HG02973 (cell line): Measurements from ENCODE around the gene PFKP.
"Not testable (repeated sequence)": the region's sequence is repeated elsewhere in the genome, so short reads cannot be mapped to it uniquely, and the experiment has no call there.

Experiments
- ATAC-seq: cut with Tn5 transposase; IDR thresholded peaks from one replicate; pipeline ENCODE4 v1.9.1; 2021; ENCODE audit warnings: moderate library complexity; ENCODE audit not compliant: unreplicated experiment

Gene PFKP

DNA sequence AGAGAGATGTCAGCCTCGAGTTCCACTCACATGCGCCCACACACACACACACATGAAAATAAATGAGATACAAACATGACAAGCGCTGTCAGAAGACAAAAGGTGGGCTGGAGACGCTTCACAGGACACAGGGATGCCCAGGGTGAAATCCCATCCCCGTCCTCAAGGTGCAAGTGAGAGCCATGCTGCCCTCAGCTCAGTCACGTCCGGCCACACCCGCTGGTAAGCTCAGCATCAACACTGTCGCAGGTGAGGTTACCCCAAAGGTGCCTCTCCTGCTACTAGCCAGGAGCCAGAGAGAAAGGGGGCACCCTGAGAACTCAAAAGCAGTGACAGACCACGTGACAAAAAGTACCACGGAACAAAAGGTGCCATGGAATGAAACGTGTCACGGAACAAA, 83.0 kb downstream of the PFKP start:
- ATAC-seq = no peak

DNA sequence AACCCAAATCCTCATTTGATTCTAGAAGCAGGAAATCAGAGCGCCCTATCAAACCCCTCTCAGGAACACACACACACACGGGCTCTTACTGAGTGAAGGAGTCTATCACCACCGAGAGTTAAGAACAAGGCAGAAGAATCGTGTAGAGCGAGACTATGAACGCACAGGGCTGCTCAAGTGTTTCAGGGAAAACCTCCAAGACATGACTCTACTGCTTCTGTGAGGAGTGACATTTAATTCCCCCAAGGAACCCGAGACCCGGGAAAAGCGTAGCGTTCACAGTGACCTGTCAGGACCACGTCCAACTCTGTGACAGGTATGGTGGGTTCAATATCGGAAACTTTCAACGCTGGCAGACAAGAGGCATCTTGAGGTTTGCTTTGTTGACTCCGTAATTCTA, 83.6 kb downstream of the PFKP start:
- no peak for ATAC-seq

DNA sequence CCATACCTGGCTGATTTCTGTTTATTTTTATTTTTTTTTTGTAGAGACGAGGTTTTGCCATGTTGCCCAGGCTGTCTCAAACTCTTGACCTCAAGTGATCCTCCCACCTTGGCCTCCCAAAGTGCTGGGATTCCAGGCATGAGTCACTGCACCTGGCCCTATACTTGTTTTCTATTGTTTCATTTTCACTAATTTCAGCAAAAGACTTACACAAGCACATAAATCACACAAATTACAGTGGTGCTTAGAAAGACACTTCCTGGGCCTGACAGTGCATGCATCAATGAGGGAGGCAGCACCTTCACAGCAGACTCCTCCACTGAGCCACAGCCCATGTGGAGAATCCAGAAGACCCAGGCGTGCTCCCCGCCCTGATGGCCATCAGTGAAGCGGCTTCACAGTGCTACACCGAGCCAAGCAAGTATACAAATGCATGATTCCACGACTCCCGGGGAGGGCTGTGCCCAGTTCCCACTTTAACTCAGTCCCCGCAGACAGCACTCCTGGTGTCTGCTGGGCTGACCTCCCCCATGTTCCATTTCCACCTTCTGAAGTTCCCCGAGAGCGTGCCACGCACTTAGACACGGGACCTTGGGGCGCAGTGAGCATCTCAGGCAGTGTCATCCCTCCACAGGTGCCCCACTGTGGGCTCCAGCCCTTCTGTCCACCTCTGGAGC, 84.7 kb downstream of the PFKP start:
- ATAC-seq = no peak

DNA sequence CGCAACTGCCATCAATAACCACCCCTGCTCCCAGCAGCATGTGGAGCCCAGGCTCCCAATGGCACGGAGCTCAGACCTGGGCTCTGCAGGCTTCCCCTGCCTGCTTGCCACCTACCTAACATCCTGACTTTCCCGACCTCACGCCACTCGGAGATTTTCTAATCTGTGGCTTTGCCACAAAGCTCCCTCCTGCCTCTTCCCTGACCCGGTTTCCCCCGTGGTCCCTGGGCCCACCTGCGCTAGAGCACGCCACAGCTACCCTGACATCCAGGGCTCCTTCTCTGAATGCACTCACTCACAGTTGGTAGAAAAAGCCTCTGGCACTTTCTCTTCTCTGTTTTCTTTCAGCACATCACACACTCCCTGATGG, 85.2 kb downstream of the PFKP start:
- ATAC-seq = no peak

DNA sequence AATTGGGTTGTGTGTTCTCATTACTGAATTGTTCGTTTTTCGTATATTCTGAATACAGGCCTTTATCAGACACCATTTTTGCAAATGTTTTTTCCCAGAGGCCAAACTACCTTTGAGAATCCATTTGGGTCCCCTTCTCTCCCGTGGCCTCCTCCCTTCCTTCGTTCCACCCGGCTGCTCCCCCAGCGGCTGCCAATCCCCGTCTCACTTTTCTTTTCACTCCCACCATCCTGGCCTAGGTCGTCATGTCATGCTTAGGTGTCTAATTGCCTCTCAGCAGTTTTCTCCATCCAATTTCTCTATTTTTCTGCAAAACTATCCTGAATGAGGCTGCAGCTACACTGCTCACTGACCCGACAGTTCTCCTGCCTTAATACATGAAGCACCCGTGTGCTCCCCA, 87.3 kb downstream of the PFKP start:
- no peak for ATAC-seq

DNA sequence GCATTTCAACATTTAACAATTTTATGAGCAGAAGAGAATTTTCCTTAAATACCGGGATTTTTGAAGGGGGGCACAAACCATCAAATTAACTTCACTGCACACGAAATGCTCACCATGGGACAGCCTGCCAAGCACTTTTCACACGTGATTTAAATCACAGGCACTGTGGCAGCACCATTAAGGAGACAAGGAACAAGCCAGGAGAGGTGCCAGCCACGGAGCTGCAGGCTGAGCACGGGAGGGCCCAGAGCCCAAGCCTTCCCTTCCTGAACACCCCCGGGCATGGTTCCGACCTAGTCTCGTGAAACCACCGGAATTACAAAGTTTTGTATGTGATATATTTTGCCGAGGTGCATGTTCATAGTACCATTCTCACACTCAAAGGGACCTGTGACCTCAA, 91.8 kb downstream of the PFKP start:
- ATAC-seq = no peak

DNA sequence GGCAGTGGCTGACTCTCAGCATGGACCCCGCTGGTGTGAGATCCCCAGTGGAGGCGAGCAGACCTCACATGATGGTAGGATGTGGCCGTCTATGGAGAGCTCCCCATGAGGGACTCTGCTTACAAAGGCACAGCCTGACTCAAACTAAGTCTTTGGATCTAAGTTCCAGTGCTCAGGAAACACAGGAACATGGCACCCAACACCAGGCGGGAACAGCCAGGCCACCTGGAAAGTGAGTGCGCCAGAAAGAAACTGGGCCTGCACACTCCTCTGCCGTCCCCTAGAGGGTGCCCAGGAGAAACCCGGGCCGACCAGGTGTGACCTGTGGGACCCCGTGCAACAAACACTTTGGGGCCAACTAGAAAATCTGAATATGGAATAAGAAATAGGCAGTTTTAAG, 95.2 kb downstream of the PFKP start:
- no peak for ATAC-seq

DNA sequence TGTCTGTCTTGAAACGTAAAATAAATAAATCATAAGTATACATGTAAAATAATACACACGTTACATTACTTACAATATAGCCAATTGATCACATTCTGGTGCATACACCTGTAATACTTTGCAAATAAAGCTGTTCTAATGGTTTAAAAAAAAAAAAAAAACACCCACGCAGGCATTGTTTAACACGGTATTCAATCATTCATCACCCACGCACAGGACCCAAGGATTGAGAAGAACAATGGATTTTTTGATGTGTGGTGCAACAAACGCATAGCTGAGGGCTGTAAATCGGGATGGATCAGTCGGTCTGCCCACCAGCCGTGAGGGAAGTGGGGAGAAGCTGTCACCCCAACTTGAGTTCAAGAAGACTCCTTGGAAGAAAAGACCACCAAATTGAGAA, 96.5 kb downstream of the PFKP start:
- no peak for ATAC-seq

DNA sequence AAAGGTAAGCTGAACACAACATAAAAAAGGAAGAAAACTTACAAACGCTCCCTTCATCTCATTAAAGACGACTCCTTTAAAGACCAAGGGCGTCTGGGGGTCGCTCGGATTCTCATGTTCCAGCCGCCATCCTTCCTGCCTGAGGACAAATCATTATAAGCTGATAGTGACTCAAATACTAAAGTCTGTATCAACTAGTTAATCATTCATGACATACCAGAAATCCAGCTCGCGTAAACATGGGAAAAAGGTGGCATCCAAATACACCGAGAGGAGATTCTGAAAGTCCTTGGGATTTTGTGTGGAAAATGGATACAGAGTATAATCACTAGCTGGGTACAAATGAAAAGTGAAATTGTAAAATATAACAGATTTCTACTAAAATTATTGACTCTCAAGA, 97.8 kb downstream of the PFKP start:
- no peak for ATAC-seq

DNA sequence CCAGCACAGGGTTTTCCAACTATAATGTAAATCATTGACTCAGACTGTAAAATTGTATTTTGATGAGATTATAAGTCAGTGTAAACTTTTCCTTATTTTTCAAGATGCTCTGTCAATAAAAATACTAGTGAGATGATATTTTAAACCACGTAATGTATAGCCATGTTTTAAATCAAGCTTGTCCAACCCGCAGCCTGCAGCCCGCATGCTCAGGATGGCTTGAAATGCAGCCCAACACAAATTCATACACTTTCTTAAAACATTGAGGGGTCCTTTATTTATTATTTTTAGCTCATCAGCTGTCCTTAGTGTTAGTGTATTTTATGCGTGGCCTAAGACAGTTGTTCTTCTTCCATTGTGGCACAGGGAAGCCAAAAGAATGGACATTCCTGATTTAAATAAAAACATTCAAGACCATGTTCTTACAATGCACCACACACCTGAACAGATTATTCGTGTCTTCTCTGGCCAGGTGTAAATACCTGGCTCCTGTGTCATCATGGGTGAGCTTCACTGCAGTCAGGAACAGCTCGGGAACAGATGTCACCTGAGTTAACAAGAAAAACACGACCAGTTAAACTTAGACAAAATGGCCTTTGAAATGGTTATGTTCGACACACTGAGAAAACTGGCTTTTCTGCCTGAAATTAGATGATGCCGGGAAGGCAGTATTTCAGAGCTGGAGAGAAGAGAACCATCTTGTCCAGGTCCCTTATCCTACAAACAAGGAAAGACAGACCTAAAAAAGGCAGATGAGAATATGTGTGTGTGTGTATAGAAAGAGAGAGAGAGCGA, 99.3 kb downstream of the PFKP start:
- no peak for ATAC-seq

DNA sequence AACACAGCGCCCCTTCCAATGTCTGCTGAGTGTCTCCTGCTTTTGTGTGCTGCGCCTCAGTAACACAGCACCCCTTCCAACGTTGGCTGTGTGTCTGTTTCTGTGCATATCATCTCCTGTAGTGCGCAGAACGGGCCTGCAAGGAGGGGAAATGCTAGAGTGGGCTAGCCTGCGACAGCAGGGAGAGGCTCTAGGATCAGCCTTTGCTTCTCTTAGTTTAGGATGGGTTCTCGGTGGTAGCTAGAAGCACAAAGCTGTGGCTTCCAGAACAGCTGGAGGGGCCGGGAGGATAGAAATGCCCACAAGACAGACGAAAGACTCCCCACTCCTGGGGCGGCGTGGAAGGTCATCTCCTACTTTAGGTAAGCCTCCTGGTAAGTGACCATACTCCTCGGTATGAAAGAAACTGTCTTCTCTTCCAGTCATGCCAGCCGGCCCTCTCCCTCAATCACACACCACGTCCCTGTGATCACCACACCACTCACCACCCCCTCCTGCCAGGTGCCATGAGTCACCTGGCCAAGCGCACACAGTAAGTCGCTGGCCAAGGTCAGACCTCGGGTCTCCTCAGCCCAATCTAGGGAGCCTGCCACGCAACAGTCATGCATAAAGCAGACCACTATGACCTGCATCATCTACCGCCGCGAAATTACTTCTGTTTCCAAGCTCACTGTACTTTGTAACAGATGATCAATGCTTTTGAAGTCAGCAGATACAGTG, 100.4 kb downstream of the PFKP start:
- no peak for ATAC-seq

DNA sequence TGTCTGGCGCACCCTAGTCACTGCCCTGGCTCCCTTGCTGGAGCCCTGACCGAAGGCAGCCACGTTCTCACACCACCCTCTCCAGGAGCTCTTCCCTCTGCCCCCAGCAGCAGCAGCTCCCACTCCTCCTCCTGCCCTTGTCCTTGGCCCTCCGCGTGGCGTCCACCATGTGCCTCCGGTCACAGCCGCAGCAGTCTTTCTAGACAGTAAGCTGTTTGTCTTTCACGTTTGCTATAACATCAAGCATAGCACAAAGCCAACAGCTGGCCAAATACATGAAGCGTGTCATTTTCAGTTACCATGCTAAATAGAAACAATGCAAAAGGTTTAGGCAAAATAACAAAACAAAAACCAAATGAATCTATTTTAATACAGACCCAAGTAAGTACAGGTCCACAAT, 101.9 kb downstream of the PFKP start:
- ATAC-seq = no peak

DNA sequence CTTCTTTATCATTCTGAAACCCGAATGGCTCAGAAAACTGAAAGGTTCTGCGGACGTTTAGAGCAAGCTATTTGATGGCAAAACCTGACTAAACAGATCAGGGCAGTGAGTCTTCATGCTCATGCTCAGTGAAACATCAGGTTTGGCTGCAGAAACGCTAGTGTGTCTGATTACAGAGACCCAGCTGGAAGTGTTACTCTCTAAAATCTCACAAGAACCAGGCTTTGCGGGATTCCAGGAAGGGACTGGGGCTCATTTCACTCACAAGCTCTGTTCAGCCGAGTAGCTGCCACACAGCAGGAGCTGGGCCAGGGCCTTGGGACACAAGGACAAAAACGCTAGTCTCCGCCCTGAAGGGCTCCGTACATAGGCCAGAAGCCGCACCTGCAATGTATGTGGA, 102.3 kb downstream of the PFKP start:
- no peak for ATAC-seq

DNA sequence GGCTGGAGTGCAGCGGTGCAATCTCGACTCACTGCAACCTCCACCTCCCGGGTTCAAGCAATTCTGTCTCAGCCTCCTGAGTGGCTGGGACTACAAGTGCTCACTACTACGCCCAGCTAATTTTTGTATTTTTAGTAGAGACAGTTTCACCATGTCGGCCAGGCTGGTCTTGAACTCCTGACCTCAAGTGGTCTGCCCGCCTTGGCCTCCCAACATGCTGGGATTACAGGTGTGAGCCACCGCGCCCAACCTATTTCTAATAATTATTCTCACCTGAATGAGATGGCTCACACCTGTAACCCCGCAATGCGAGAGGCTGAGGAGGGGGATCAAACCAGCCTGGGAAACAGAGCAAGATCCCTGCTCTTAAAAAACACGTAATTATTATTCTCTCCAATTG, 104.1 kb downstream of the PFKP start:
- ATAC-seq = not testable (repeated sequence)

DNA sequence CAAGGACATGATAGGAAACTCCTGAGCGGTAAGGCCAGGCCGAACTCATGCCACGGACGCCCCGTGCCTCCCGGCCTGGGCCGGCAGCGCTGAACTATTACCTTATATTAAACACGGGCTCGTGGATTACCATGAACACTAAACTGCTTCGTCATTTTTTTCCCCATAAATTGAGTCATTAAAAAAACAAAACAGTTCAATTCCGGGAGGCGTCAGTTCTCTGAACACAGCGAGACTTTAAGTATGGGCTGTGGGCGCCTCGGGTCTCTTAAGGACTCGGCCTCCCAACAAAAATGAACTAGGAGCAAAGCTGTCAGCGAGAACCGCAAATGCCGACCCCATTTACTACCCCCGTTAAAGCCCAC, 104.7 kb downstream of the PFKP start:
- no peak for ATAC-seq

DNA sequence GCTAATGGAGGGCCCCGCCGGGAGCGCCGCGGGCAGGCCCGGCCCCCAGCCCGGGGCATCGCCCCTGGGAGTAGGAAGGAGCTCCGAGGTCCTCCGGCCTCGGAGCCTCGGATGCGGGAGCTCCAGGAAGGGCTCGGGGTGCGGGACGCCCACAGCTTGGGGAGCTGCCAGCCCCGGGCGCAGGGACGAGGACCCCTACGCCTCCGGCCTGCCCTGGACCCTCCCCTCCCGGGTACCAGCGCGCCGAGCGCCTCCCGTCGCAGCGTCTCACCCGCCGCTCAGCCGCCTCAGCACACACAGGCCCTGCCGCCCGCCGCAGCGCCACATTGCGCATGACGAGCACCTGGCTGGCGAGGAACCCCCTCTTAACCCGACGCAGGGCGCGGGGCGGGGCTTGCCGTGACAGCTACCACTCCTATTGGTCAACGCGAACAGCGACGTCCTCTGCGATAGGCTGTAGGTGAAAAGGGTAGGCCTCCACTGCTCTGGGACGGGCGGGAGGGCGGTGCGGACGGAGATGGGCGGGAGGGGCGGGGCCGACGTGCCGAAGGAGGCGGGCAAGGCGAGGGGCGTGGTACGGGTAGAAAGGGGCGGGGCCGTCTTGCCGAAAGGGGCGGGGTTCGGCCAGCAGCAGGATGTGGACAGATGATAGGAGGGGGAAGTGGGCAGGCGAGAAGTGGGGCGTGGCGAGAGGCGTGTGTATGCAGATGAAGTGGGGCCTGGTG, 105.3 kb downstream of the PFKP start, which contains the start of gene PITRM1:
TSS of gene PITRM1 (minus strand) at position 337 of the 725 bp plus-strand sequence. CDS start at position 327, 10 bp downstream.
- ATAC-seq = peak; percentile 97

DNA sequence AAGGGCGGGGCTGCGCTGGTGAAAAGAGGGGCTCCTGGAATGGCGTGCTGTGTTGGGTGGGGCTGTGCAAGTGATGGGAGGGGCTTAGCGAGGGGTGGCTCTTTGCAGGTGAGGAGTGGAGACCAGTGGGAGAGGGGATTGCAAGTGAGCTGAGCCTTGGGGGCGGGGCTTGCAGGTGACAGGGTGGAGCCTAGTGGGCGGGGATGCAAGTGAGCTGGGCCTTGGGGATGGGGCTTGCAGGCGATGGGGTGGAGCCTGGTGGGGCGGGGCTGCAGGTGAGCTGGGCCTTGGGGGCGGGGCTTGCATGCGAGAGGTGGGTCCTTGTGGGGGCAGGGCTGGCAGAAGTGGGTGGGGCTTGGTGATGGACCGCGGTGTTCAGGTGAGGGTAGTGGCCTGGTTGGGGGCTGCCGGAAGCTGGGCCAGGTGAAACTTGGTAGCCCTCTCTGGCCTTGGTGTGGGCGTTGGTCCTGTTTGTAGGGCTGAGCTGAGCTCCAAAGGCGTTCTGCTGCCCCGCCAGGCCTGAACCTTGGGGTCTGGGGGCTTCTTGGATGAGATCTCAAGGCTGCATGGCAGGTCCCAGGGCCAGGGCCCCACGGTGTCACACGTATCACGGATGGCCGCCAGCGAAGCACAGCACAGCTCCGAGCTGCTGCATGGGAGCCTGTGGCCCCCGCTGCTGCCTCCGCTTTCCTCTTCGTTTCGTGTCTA, 106.0 kb downstream of the PFKP start:
- ATAC-seq = peak; percentile 30

DNA sequence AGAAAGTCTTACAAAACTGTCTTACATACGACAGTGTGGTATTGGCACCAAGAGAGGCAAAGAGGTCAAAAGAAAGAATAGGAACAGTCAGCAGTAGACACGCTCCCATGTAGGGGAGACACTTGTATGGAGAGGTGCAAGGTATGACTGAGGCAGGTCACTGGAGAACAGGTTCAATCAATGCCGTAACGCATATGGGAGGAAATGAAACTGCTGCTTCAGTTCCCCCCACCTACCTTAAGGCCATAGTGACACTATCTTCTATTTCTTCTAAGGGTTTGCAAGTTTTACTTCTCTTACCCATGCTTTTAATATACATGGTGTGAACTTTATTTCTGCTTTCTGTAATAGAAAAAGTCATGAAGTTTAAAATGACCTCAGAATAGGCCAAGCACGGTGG, 110.7 kb downstream of the PFKP start:
- ATAC-seq = no peak

DNA sequence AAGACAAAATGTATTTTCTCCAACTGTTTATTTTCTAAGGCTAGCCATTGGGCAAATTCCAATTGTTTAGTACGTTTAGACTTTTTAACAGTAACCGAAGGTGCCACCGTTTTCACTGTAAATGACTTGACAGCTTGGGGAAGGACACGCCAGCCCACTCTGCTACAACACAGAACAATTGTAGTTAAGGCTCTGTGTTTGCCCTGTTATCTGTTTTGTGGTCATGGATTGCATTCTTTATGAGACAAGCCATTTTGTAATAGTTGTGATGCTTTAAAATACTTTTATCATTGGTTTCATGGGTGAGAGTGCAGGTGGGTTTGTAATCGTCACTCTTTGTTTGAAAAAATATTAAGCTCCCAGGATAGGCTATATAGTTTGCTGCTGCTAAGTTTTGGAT, 111.8 kb downstream of the PFKP start:
- no peak for ATAC-seq

DNA sequence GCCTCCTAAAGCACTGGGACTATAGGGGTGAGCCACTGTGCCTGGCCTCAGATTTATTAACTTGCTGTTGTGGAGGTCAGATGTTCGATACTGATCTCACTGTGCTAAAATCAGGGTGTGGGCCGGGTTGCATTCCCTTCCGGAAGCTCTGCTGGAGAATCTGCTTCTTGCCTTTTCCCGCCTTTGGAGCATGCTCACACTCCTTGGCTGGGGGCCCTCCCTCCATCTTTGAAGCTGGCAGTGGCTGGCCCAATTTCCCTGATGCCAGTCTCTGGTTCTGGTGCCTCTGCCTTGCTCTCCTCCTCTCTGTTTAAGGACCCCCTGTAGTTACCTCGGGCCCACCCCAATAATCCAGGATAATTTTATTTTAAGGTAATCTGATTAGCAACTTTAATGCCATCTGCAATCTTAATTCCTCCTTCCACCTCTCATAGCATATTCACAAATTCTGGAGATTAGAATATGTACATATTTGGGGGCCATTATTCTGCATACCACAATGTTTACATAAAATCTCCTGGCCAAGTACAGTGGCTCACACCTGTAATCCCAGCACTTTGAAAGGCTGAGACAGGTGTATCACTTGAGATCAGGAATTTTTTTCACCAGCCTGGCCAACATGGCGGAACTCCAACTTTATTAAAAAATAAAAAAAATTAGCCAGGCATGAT, 113.1 kb downstream of the PFKP start:
- ATAC-seq = no peak
